ENCODE measurements around the gene ISLR.
A peak's percentile ranks its signal among the peaks of the same experiment; 100 is the strongest.

Gene ISLR

GRCh38 chr15:74171965-74172541 is 1.5 kb upstream of the ISLR start:
- DNase-seq (ENCODE audit: low spot score), result no peak

DNA sequence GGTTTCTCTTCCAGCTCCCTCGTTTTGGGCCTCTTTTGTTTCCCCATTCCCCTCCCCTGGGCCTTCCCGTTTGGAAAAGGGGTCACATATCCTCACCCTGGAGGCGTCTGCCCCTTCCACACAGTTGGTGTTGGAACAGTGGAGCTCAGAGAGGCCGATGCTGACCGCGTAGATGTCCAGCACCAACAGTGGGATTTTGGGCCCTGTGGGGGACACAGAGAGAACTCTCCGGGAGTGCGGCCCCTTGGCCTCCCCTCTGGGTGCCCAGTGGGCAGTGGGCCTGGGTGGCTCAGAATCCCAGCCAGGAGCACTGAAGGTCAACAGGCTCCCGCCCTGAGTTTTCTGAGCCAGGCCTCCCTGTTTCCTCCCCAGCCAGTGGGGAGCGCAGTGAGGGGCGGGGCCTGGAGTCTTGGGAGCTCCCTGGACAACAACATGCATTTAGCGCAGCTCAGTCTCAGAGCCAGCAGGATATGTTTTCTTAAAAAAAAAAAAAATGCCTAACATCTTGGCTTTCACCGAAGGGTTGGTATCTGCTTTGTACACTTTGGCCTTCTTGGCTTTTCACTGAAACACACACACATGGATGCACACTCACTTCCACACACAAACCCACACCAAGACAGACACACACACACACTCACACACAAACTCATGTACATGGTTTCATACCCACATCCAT is 670 bp upstream of the ISLR start:
- DNase-seq (ENCODE audit: low spot score), result peak; percentile 79

GRCh38 chr15:74174219-74174957 is 878 bp downstream of the ISLR start:
- no peak for DNase-seq (ENCODE audit: low spot score)

- no peak for DNase-seq (ENCODE audit: low spot score)
Measured at GRCh38 chr15:74174958-74175253, 1.4 kb downstream of the ISLR start.

- DNase-seq (ENCODE audit: low spot score), result no peak
Measured at GRCh38 chr15:74175271-74176191, 2.0 kb downstream of the ISLR start.

- DNase-seq (ENCODE audit: low spot score), result no peak
Measured at GRCh38 chr15:74176262-74177214, 3.0 kb downstream of the ISLR start.

DNA sequence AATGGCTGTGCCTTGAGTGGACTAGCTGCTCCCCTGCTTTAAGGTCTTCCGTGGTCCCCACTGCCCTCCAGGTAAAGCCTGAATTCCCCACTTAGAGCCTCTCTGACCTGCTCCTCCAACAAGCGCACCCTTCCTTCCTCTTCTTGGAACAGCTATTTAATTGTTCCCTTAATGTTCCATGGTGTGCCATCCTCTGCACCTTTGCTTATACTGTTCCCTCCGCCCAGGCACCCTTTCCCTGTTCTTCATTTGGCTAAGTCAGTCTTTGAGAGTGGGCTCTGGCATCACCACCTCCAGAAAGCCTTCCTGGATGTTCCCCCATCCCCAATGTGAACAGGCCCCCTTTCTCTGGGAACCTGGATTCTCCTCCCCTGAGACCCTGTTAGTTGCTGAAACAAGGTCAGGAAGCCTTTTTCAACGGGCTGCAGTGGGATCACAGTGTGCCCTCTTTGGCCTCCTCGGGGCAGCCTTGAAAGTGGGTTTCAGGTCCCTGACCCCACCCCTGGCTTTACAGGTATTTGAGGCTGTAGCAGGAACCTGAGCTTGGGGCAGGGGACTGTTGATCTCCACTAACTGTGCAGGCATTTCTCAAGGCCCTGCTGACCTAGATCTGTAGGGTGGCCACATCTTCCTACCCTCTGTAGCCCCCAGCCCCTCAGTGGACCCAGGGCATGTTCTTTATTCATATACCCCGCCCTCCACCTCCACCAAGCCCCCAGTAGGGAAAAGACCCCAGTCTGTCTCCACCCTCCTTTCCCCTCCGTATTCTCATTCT is 5.0 kb downstream of the ISLR start:
- DNase-seq (ENCODE audit: low spot score), result no peak

DNA sequence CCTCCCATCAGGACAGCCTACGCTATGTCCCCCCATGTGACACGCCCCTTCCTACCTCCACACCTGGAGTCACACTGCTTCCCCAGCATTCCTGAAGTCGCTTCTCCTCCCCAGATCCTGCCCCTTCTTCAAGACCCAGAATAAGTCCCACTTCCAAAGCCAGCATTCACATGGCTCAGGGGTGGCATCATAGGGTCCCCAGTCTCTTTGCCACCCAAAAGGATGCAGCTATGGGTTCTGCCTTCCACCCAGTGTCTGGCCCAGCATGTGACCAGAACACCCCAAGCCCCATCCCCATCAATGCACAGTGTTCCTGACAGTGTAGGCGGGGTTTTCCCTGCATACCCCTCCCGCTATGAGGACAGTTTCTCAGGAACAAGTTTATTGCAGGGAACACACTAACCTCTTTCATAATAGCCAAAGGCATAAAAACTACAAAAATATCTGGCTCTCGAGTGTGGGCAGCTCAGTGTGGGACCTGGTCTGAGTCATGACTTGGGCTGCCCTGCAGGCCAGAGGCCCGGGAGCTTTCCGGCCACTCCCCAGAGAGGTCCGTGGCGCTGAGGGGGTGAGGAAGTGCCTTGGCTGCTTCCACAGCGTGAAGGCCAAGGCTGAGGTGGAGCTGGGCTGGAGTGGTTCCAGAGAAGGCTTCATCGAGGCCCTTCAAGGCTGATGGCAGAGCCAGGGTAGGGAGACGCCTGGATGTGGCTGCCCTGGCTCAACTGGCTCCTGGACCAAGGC is 5.8 kb downstream of the ISLR start:
- DNase-seq (ENCODE audit: low spot score), result peak; percentile 93

DNA sequence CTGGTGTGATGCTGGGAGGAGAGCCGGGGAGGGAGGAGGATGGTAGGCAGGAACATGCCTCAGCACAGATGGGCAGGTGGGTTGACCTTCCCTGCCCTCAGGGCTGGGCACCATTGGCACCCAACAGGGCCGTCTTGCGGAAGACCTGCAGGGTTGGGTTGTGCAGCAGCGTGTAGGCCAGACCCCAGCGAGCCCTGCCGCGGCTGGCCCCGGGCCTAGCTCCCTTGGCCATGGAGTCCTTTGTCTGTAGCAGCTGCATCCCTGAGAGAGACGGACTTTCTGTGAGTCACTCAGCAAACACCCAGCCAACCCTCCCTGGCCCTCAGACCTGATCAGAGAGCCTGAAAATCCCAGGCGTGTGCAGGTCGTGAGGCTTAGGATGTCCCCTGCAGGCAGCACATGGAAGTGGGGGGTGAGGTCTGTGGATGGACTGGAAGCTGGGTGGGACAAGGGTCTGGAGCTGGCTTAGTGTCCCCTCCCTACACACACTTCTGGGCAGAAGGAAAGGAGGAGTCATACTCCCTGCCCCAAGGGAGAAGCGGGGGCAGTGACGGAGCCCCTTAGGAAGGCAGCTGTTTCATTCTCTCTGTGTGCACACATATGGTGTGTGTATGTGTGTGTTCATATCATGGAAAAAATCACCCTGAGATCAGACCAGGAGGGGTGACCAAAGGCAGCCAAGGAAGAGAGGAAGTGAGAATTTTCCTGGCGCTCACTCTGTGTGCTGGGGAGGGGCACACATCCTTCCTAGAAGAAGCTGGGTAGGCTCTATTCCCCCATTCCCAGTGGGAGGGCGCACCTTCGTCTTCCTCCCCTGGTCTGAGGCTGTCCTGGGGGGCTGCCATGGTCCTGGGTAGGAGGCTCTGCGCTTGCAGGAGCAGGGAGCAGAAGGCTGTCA is 6.7 kb downstream of the ISLR start:
- DNase-seq (ENCODE audit: low spot score), result peak; percentile 67

DNA sequence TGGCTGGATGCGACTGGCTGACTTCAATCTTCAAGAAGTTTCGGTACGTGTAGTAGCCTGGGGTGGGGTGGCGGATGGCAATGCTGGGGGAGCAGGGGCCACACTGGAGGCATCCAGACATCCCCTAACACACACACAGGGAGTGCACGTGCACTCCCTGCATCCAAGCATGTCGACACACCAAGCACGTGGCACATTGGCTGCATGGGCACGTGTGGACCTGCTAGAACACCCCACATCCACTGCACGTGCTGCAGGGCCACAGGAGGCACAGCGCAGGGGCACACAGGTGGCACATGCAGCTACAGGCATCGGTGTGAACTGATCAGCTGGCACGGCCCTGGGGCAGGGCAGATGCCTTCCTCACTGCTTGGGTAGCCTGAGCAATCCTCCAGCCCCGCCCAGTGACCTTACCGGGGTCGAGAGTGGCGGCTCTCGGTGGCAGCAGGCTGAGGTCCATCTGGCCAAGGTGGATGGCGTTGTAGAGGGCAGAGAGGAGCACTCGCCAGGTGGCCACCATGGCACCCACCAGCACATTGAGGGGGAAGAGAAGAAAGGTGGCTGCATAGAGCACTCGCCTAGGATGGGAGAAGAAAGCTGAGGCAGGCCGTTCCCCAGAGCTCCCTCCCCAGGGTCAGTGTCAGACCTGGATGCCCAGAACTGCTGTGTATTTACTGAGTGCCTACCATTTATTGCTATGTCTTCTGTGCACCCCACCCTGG is 7.5 kb downstream of the ISLR start:
- DNase-seq (ENCODE audit: low spot score), result no peak

- DNase-seq (ENCODE audit: low spot score), result no peak
Measured at GRCh38 chr15:74182131-74182530, 8.6 kb downstream of the ISLR start.

- DNase-seq (ENCODE audit: low spot score), result no peak
Measured at GRCh38 chr15:74184582-74185091, 11.1 kb downstream of the ISLR start.

- no peak for DNase-seq (ENCODE audit: low spot score)
Measured at GRCh38 chr15:74185710-74186348, 12.3 kb downstream of the ISLR start.

DNA sequence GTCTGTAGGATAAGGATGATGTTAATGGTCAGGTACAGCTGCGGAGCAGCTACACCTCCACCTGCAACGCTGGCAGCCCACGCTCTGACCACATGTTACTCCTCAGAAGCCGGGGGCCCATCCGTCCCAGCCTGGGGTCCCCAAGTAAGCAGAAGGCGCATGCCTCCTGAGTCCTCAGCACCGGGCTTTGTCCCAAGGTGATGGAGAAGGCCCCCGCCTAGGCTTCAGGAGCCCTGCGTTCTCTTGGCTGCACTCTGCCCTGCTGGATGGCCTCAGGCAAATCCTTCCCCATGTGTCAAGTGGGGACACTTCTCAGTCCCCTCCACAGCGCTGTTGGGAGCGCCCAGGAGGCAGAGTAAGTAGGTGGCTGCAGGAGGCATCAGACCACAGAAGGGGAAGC is 14.7 kb downstream of the ISLR start:
- no peak for DNase-seq (ENCODE audit: low spot score)

- DNase-seq (ENCODE audit: low spot score), result no peak
Measured at GRCh38 chr15:74191798-74192197, 18.3 kb downstream of the ISLR start.

DNA sequence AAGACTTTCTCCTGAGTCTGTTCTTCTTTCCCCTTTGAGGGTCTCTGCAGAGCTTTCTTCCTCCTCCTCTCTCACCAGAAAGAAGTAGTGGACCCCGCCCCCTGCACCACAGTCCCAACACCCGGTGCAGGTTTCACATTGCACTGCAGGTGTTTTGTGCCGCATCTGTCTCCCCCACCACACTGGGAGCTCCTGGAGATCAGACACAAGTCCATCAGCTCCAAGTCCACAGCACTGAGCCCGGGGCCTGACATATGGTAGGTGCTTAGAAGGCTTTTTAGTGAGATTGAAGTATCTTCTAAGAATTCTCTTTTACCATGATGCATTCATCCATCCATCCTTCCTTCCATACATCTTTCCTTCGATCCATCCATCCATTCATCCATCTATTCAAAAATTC is 19.2 kb downstream of the ISLR start:
- DNase-seq (ENCODE audit: low spot score), result no peak

- DNase-seq (ENCODE audit: low spot score), result peak; percentile 76
Measured at GRCh38 chr15:74193299-74193718, 19.8 kb downstream of the ISLR start.

All from hepatic stellate cell (primary cell).